T47D (cell line): ENCODE measurements around the gene FAM184A.

Experiments used
- DNase-seq, 2 experiments: peaks; one replicate each; pipeline versions ENCODE4 v3.0.0 to v3.0.0-alpha.2; 2011 to 2012; ENCODE audit warnings: low read depth in 1 of 2, low spot score in 1 of 2
- JUND ChIP-seq: IDR thresholded peaks from 2 replicates; pipeline ENCODE4 v1.6.1; 2012; ENCODE audit warnings: low read depth
- in situ Hi-C: cut with HindIII; loops from 2 replicates; pipeline ENCODE4 v1.10.0; 2016; ENCODE audit warnings: low sequenced_read_pairs, low pct_unique_long_range_greater_than_20kb

FAM184A gene

GRCh38 chr6:118980063-118980462, 98.4 kb downstream of the FAM184A start:
- DNase-seq = no peak
- in situ Hi-C loops = no loop called here
- TF ChIP-seq JUND = no peak

DNA sequence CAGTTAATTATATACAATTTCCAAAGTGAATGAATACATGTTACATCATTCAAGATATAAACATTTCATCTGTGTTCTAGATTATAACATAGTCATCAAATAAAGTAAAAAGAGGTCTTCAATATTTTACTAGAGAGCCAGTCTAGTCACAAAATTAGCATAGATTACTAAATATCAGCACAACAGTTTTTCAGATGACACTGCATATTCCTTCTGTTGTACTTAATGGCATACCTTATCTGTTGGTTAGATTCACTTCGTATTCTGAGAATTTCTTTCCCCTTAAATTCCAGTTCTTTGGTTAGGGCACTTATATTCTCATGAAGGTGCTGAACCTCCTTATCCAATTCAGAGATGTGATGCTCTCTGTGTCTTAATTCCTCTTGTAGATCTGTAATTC, 103.7 kb downstream of the FAM184A start:
- in situ Hi-C loops = no loop called here
- no peak for TF ChIP-seq JUND
- no peak for DNase-seq

- DNase-seq = no peak
- in situ Hi-C loops = no loop called here
- no peak for TF ChIP-seq JUND
Measured at GRCh38 chr6:118971682-118972081, 106.8 kb downstream of the FAM184A start.

DNA sequence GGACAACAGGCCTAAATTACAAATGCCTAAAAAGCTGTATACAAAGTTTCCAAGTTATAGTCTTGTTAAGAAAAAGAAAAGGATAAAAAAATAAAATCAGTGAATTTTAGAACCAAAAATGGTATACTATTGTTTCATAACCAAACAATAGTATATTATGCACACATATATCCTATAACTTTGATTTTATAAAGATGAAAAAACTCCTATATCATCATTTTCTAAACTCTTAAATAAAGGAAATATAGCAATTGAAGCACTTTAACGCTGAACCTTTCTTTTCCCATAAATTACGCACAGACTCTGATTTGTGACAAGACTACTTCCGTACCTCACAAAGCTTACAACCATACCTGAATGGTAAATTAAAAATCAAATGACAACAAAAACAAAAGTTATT, 107.6 kb downstream of the FAM184A start:
- TF ChIP-seq JUND = no peak
- in situ Hi-C loops = no loop called here
- DNase-seq = no peak

- in situ Hi-C loops = no loop called here
- no peak for TF ChIP-seq JUND
- peak in 1 of 2 experiments; percentile 22 for DNase-seq
Measured at GRCh38 chr6:118968416-118968815, 110.0 kb downstream of the FAM184A start.

DNA sequence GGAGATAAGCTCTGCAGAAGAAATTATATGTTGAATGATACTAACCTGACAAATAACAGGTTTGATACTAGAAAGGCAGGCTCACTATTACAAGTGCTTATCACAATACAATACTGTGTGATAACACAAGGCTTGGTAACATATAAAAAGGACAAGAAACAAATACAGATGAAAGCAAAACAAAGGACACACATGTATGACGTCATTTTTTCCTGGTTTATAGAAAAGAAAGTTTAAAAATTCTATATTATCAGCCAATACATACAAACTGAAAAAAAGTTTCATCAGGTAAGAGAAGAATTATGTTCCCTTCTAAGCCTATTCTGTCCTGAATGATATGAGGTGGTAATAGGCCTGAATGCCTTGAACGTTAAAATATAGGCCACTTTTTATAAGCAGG, 111.2 kb downstream of the FAM184A start:
- TF ChIP-seq JUND = no peak
- no peak for DNase-seq
- in situ Hi-C loops = no loop called here

- no peak for DNase-seq
- TF ChIP-seq JUND = no peak
- in situ Hi-C loops = no loop called here
Measured at GRCh38 chr6:118965843-118966370, 112.6 kb downstream of the FAM184A start.

DNA sequence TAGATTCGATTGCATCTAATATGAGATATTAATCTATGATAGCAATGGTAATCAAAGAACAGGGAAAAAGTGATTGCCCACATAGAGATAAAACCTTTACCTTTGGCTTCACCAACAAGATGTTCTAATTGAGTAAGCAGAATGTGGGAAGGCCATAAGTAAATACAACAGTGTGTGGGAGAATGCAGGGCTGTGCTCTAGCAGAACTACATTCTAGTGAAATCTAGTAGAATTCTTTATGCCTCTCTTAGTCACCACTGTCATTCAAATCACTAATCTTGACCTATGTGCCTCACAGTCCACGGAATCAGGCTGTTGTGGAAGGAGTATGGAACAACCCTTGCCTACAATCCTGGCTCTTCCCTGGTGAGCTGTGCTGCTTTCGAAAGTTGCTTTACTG, 113.1 kb downstream of the FAM184A start:
- no peak for DNase-seq
- in situ Hi-C loops = no loop called here

GRCh38 chr6:118963003-118963402, 115.5 kb downstream of the FAM184A start:
- in situ Hi-C loops = no loop called here
- DNase-seq = peak in 1 of 2 experiments; percentile 7
- no peak for TF ChIP-seq JUND

More for the DNA sequence above, 113.1 kb downstream of the FAM184A start:
- no peak for TF ChIP-seq JUND

- TF ChIP-seq JUND = no peak
- in situ Hi-C loops = no loop called here
- no peak for DNase-seq
Measured at GRCh38 chr6:118959903-118960302, 118.6 kb downstream of the FAM184A start.

DNA sequence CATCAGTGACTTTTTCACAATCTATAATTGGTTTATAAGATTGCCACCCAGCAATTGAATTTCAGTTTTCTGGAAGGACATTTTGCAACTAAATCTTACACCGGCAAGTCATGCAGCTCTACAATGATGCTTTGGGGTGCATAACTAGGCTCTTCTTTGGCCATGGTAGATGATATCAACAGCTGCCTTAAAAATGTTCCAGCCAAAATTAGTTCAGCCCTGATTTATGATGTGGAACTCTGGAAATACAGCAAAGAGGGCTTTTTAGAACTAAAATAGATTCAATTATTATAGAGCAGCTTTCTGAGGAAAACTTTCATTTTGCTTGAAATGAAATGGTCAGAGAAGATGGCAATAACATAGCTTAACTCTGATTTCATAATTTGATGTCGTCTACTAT, 125.1 kb downstream of the FAM184A start:
- no peak for TF ChIP-seq JUND
- DNase-seq = no peak
- in situ Hi-C loops = no loop called here

DNA sequence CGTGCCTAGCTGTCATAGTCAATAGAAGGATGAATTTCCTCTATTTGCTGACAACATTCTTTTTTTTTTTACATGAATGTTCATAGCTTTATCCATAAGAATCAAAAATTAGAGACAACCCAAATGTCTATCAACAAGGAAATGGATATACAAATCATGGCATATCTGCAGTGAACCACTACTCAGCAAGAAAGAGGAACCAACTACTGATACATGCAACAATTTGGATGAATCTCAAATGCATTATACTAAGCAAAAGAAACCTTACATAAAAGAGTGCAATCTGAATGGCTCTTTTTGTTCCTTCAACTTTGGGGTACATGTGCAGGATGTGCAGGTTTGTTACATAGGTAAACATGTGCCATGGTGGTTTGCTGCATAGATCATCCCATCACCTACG, 125.8 kb downstream of the FAM184A start:
- no peak for TF ChIP-seq JUND
- in situ Hi-C loops = no loop called here
- DNase-seq = no peak

GRCh38 chr6:118945217-118945616, 133.2 kb downstream of the FAM184A start:
- in situ Hi-C loops = no loop called here
- DNase-seq = no peak
- TF ChIP-seq JUND = no peak

- DNase-seq = no peak
- no peak for TF ChIP-seq JUND
- in situ Hi-C loops = no loop called here
Measured at GRCh38 chr6:118940770-118941169, 137.7 kb downstream of the FAM184A start.
